ENCODE data around the gene HNF1B.

The HNF1B gene

GRCh38 chr17:37759014-37759637, 14.3 kb upstream of the HNF1B start:
- DNase-seq = no peak

GRCh38 chr17:37756051-37756450, 11.2 kb upstream of the HNF1B start:
- no peak for DNase-seq

GRCh38 chr17:37755455-37755854, 10.6 kb upstream of the HNF1B start:
- no peak for DNase-seq

GRCh38 chr17:37754363-37754762, 9.5 kb upstream of the HNF1B start:
- no peak for DNase-seq

GRCh38 chr17:37752482-37752881, 7.6 kb upstream of the HNF1B start:
- no peak for DNase-seq

GRCh38 chr17:37750768-37751475, 6.1 kb upstream of the HNF1B start:
- DNase-seq = no peak

- no peak for DNase-seq
These were observed 5.4 kb upstream of the HNF1B start for GRCh38 chr17:37750292-37750691.

GRCh38 chr17:37747222-37747621, 2.4 kb upstream of the HNF1B start:
- DNase-seq = no peak

GRCh38 chr17:37746617-37747016, 1.8 kb upstream of the HNF1B start:
- DNase-seq = no peak

GRCh38 chr17:37745801-37746426, 1.1 kb upstream of the HNF1B start:
- DNase-seq = no peak

- no peak for DNase-seq
These were observed 279 bp downstream of the HNF1B start for GRCh38 chr17:37744633-37744927.

GRCh38 chr17:37743875-37744632, 805 bp downstream of the HNF1B start:
- DNase-seq = no peak

GRCh38 chr17:37743612-37743874, 1.3 kb downstream of the HNF1B start:
- no peak for DNase-seq

- DNase-seq = no peak
These were observed 1.9 kb downstream of the HNF1B start for GRCh38 chr17:37742762-37743611.

GRCh38 chr17:37742116-37742761, 2.6 kb downstream of the HNF1B start:
- DNase-seq = no peak

- DNase-seq = no peak
These were observed 3.3 kb downstream of the HNF1B start for GRCh38 chr17:37741341-37742115.

GRCh38 chr17:37740915-37741314, 3.9 kb downstream of the HNF1B start:
- DNase-seq = no peak

GRCh38 chr17:37737971-37738370, 6.9 kb downstream of the HNF1B start:
- no peak for DNase-seq

- DNase-seq = no peak
These were observed 7.8 kb downstream of the HNF1B start for GRCh38 chr17:37737081-37737480.

- DNase-seq = no peak
These were observed 8.4 kb downstream of the HNF1B start for GRCh38 chr17:37736428-37736827.

GRCh38 chr17:37735165-37735564, 9.7 kb downstream of the HNF1B start:
- no peak for DNase-seq

GRCh38 chr17:37732316-37732715, 12.5 kb downstream of the HNF1B start:
- DNase-seq = no peak

Data from NCI-H446 treated with DMSO at 0.1 percent for 48 hours (cell line).